Measurements from ENCODE around the gene KIAA0513.

- TF ChIP-seq CTCF (optimal IDR thresholded peaks at IDR 0.05 in 1 of 3, IDR thresholded peaks at IDR 0.05 in 1 of 3, conservative IDR thresholded peaks at IDR 0.05 in 1 of 3; ENCODE audit: extremely low read depth in 1 of 3, insufficient read depth in 2 of 3, low read length in 3 of 3): no peak
- TF ChIP-seq EZH2 (IDR thresholded peaks at IDR 0.05; ENCODE audit: low read length): no peak
Observed at GRCh38 chr16:85006639-85007038, 21.0 kb upstream of the KIAA0513 start.
